NCI-H2171 treated with DMSO at 0.1 percent for 48 hours (cell line): ENCODE results near the gene CACFD1.

Experiments
- DNase-seq: peaks from one replicate; lab custom pipeline; 2025; lab: John Stamatoyannopoulos, UW

The CACFD1 gene

GRCh38 chr9:133518200-133518599 lies 58.4 kb downstream of the CACFD1 start:
- DNase-seq = peak; percentile 39

- DNase-seq = no peak
These were observed 59.1 kb downstream of the CACFD1 start for GRCh38 chr9:133518706-133519449.

GRCh38 chr9:133519693-133520092 lies 59.9 kb downstream of the CACFD1 start:
- DNase-seq = no peak

GRCh38 chr9:133520121-133520835 lies 60.5 kb downstream of the CACFD1 start:
- no peak for DNase-seq
